ENCODE results near the gene MATN4.

The MATN4 gene

GRCh38 chr20:45290677-45291355 lies 17.3 kb downstream of the MATN4 start:
- DNase-seq (ENCODE audit: low spot score) = peak; percentile 70

- DNase-seq (ENCODE audit: low spot score) = no peak
These were observed 18.0 kb downstream of the MATN4 start for GRCh38 chr20:45289942-45290676.

- DNase-seq (ENCODE audit: low spot score) = no peak
These were observed 19.2 kb downstream of the MATN4 start for GRCh38 chr20:45288860-45289259.

- DNase-seq (ENCODE audit: low spot score) = no peak
These were observed 19.7 kb downstream of the MATN4 start for GRCh38 chr20:45288376-45288775.

- no peak for DNase-seq (ENCODE audit: low spot score)
These were observed 24.5 kb downstream of the MATN4 start for GRCh38 chr20:45283551-45284057.

- DNase-seq (ENCODE audit: low spot score) = no peak
These were observed 25.2 kb downstream of the MATN4 start for GRCh38 chr20:45282700-45283550.

GRCh38 chr20:45279992-45280391 lies 28.1 kb downstream of the MATN4 start:
- no peak for DNase-seq (ENCODE audit: low spot score)

- no peak for DNase-seq (ENCODE audit: low spot score)
These were observed 32.8 kb downstream of the MATN4 start for GRCh38 chr20:45275338-45275737.

- no peak for DNase-seq (ENCODE audit: low spot score)
These were observed 38.3 kb downstream of the MATN4 start for GRCh38 chr20:45269754-45270270.

GRCh38 chr20:45269056-45269455 lies 39.0 kb downstream of the MATN4 start:
- no peak for DNase-seq (ENCODE audit: low spot score)

- DNase-seq (ENCODE audit: low spot score) = no peak
These were observed 39.6 kb downstream of the MATN4 start for GRCh38 chr20:45268531-45268930.

GRCh38 chr20:45266977-45267376 lies 41.1 kb downstream of the MATN4 start:
- no peak for DNase-seq (ENCODE audit: low spot score)

- no peak for DNase-seq (ENCODE audit: low spot score)
These were observed 44.4 kb downstream of the MATN4 start for GRCh38 chr20:45263556-45264266.

GRCh38 chr20:45258664-45259063 lies 49.4 kb downstream of the MATN4 start:
- no peak for DNase-seq (ENCODE audit: low spot score)

- no peak for DNase-seq (ENCODE audit: low spot score)
These were observed 49.8 kb downstream of the MATN4 start for GRCh38 chr20:45258259-45258658.

GRCh38 chr20:45257711-45258110 lies 50.4 kb downstream of the MATN4 start:
- no peak for DNase-seq (ENCODE audit: low spot score)

GRCh38 chr20:45257161-45257560 lies 50.9 kb downstream of the MATN4 start:
- DNase-seq (ENCODE audit: low spot score) = no peak

- no peak for DNase-seq (ENCODE audit: low spot score)
These were observed 53.5 kb downstream of the MATN4 start, which contains the start of gene SLPI for GRCh38 chr20:45254383-45255262. Gene SLPI, minus strand, starts transcription at chr20:45254564. Its CDS starts 21 bp downstream, at chr20:45254543.

- DNase-seq (ENCODE audit: low spot score) = no peak
These were observed 54.8 kb downstream of the MATN4 start for GRCh38 chr20:45253261-45253660.

GRCh38 chr20:45251884-45252560 lies 56.1 kb downstream of the MATN4 start:
- DNase-seq (ENCODE audit: low spot score) = no peak
